HUDEP-2 (cell line): ENCODE data around the gene FRMPD3.

ENCODE experiments used
- DNase-seq, 76 experiments: peaks; one replicate each; lab custom pipeline; 2025; ENCODE audit not compliant: unreplicated experiment in 76 of 76; lab: John Stamatoyannopoulos, UW

Gene FRMPD3

GRCh38 chrX:107477406-107477805 is 28.0 kb downstream of the FRMPD3 start:
- DNase-seq: no peak

- no peak for DNase-seq
These were observed 30.8 kb downstream of the FRMPD3 start for GRCh38 chrX:107480272-107480671.

DNA sequence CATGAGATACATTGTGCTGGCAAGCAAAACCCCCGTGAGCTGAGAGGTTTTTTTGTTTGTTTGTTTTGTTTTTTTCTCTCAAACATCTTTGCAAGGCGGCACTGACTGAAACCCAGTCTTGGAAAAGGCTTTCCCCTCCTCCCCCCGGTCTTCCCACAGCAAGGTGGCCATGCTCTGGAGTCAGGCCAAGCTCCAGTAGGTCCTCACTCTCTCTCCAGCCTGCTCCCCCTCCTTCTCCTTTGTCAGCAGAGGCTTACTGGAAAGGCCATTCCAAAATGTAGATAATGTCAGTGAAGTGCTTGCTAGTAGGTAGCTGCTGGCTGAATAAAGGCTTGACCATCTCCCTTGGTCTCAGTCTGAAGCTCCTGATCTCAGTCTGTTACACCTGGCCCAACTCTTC is 32.6 kb downstream of the FRMPD3 start:
- no peak for DNase-seq

- DNase-seq: no peak
These were observed 34.7 kb downstream of the FRMPD3 start for GRCh38 chrX:107484002-107484726.

GRCh38 chrX:107485013-107485412 is 35.6 kb downstream of the FRMPD3 start:
- DNase-seq: no peak

DNA sequence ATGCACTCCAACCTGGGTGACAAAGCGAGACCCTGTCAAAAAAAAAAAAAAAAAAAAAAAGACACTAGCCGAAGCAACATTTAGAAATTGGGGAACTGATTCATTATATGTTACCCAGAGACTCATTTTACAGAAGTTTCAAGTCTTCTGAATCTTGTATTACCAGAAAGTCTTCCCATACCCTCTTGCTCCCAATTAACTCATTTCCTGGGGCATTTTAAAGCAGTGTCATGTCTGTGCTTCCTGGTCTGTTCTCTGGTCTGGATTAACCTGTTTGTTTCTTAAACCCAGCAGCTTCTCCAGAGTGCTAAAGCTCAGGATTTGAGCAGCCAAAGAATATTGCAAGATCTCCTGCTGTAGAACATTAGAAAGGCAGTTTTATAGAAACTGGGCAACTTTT is 43.7 kb downstream of the FRMPD3 start:
- DNase-seq: no peak

- no peak for DNase-seq
These were observed 47.3 kb downstream of the FRMPD3 start for GRCh38 chrX:107496786-107497185.
